ENCODE results near the gene TUT1.

Gene TUT1

GRCh38 chr11:62542111-62542745 is 49.1 kb downstream of the TUT1 start:
- no peak for DNase-seq (ENCODE audit: low read depth)

- DNase-seq (ENCODE audit: low read depth) = no peak
Observed at GRCh38 chr11:62540804-62541701, 50.3 kb downstream of the TUT1 start.

GRCh38 chr11:62539238-62539925 is 51.9 kb downstream of the TUT1 start:
- DNase-seq (ENCODE audit: low read depth) = peak; percentile 63

- DNase-seq (ENCODE audit: low read depth) = no peak
Observed at GRCh38 chr11:62538470-62539237, 52.7 kb downstream of the TUT1 start.

- DNase-seq (ENCODE audit: low read depth) = no peak
Observed at GRCh38 chr11:62536301-62536957, 54.9 kb downstream of the TUT1 start.

- DNase-seq (ENCODE audit: low read depth) = no peak
Observed at GRCh38 chr11:62535802-62536201, 55.5 kb downstream of the TUT1 start.

- no peak for DNase-seq (ENCODE audit: low read depth)
Observed at GRCh38 chr11:62534779-62535545, 56.4 kb downstream of the TUT1 start.

- no peak for DNase-seq (ENCODE audit: low read depth)
Observed at GRCh38 chr11:62532096-62532495, 59.2 kb downstream of the TUT1 start.
